Gastroesophageal sphincter (tissue), 4 donors: ENCODE measurements around the gene MYH6. TPM values are rescaled to one million over a fixed set of nuclear protein-coding genes. Genes with fewer than 3 reads are reported as not detected.

Experiments used
- ATAC-seq: fragments of 150-250 bp; one replicate; pipeline ENCODE4 v1.9.1; 2016; ENCODE audit warnings: mild to moderate bottlenecking, moderate library complexity
- H3K27ac ChIP-seq, 4 donors: fragments of 200-600 bp; sonication (generic) in 3 of 4; 1 replicate in 3 of 4; 2 replicates in 1 of 4; pipeline ENCODE4 v1.5.1; 2016 to 2019
- H3K27me3 ChIP-seq: fragments of 200-600 bp; sonication (generic); one replicate; pipeline ENCODE4 v1.5.1; 2019
- H3K36me3 ChIP-seq, 2 donors: fragments of 200-600 bp; sonication (generic); one replicate each; pipeline ENCODE4 v1.5.1; 2019; ENCODE audit warnings: control low read depth in 1 of 2
- H3K4me1 ChIP-seq, 3 donors: fragments of 200-600 bp; sonication (generic); 1 replicate in 2 of 3; 2 replicates in 1 of 3; pipeline ENCODE4 v1.5.1; 2016 to 2019; ENCODE audit warnings: control low read depth in 2 of 3
- H3K4me3 ChIP-seq, 2 donors: fragments of 200-600 bp; sonication (generic); one replicate each; pipeline ENCODE4 v1.5.1; 2019; ENCODE audit warnings: mild to moderate bottlenecking in 1 of 2, moderate library complexity in 1 of 2
- H3K9me3 ChIP-seq, 3 donors: fragments of 200-600 bp; sonication (generic); one replicate each; pipeline ENCODE4 v1.5.1; 2017 to 2019; ENCODE audit warnings: control low read depth in 2 of 3
- EP300 ChIP-seq: sonication (generic); formaldehyde crosslinking; IDR thresholded peaks from one replicate; pipeline ENCODE4 v1.6.1; 2017; ENCODE audit warnings: antibody characterized with exemption, mild to moderate bottlenecking
- POLR2A ChIP-seq, 2 donors: fragments of 450-650 bp; IDR thresholded peaks; one replicate each; pipeline ENCODE4 v1.6.1; 2017; ENCODE audit warnings: antibody characterized with exemption in 2 of 2, mild to moderate bottlenecking in 2 of 2, moderate library complexity in 1 of 2
- POLR2AphosphoS5 ChIP-seq: sonication (generic); formaldehyde crosslinking; IDR thresholded peaks from one replicate; pipeline ENCODE4 v1.6.1; 2017; ENCODE audit warnings: antibody characterized with exemption
- WGBS, 2 donors: methylation state at CpG; one replicate each; pipeline ENCODE4 v1.1.5; 2018; ENCODE audit warnings: low coverage in 1 of 2; 5-methylcytosine and 5-hydroxymethylcytosine counted together
- total RNA-seq, 4 donors: library from RNA; depleted of rRNA; stranded (reverse); fragments of >200 nt; gene quantifications; one replicate each; pipeline ENCODE4 v1.1.0, GENCODE V29; 2016
- TF ChIP-seq, protein P1 (sequence below), 4 experiments: fragments of 200-600 bp in 2 of 4; fragments of 450-650 bp in 2 of 4; sonication (generic) in 1 of 4; IDR thresholded peaks; one replicate each; pipeline ENCODE4 v1.5.1; 2017 to 2019; ENCODE audit warnings: antibody characterized with exemption in 4 of 4, mild to moderate bottlenecking in 2 of 4, moderate library complexity in 2 of 4

Gene MYH6
- total RNA-seq, 4 donors from 2014 or later: not detected

DNA sequence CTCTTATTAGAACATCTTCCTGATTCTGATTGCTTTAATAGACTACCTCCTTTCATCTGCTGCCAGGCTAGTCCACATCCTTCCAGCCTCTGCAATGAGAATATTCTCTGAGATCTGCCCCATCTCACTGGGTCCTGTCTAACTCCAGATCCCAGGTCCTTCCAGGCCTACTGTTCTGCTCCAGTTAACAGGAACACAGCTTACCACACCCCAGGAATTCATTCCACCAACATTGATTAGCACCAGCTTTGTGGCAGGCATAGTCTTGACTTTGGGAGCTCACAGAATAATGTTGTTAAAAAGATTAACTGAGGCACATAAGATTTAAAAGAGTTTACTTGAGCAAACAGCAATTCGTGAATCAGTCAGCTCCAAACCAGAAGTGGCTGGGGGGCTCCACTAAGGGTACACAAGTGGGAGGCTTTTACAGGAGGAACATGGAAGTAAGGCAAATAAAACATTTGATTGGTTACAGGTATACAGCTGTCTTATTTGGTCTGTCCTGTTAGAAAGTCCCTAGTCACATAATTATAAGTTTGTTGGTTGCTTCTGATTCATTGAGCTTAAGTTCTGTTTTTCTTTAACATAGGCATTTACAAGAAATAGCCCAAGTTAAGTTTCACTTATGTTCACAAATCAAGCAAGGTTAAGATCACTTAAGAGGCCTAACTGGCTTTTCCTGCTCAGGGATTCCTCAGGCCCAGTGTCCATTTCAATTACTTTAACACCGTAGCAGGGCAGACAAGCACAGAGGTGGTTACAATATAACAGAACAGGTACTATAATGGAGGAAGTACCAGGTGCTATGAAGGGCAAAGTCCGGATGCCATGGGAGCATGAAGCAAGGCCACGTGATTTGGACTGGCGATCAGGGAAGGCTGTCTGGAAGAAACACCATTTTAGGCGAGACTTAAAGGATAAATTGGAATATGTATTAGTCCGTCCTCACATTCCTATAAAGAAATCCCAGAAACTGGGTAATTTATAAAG lies 39.6 kb upstream of the MYH6 start:
- H3K4me1 ChIP-seq: no peaks in the 10 kb centered on the region
- no peak for ATAC-seq
- no peaks in the 10 kb centered on the region for H3K9me3 ChIP-seq
- no peak overlapping the region for H3K27ac ChIP-seq
- 79 to 90% methylated on average over 3 to 7 of the region's 7 CpGs for WGBS, 2 donors
- no peak overlapping the region for H3K4me3 ChIP-seq
- TF ChIP-seq EP300 (no peak), POLR2A (IDR thresholded peaks at IDR 0.05) (no peak), POLR2AphosphoS5 (no peak)
- TF ChIP-seq, protein P1, sequence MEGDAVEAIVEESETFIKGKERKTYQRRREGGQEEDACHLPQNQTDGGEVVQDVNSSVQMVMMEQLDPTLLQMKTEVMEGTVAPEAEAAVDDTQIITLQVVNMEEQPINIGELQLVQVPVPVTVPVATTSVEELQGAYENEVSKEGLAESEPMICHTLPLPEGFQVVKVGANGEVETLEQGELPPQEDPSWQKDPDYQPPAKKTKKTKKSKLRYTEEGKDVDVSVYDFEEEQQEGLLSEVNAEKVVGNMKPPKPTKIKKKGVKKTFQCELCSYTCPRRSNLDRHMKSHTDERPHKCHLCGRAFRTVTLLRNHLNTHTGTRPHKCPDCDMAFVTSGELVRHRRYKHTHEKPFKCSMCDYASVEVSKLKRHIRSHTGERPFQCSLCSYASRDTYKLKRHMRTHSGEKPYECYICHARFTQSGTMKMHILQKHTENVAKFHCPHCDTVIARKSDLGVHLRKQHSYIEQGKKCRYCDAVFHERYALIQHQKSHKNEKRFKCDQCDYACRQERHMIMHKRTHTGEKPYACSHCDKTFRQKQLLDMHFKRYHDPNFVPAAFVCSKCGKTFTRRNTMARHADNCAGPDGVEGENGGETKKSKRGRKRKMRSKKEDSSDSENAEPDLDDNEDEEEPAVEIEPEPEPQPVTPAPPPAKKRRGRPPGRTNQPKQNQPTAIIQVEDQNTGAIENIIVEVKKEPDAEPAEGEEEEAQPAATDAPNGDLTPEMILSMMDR (IDR thresholded peaks at IDR 0.05): no peak
- H3K36me3 ChIP-seq: no peaks in the 10 kb centered on the region
- peaks cover 18% of the 10 kb centered on the region for H3K27me3 ChIP-seq

DNA sequence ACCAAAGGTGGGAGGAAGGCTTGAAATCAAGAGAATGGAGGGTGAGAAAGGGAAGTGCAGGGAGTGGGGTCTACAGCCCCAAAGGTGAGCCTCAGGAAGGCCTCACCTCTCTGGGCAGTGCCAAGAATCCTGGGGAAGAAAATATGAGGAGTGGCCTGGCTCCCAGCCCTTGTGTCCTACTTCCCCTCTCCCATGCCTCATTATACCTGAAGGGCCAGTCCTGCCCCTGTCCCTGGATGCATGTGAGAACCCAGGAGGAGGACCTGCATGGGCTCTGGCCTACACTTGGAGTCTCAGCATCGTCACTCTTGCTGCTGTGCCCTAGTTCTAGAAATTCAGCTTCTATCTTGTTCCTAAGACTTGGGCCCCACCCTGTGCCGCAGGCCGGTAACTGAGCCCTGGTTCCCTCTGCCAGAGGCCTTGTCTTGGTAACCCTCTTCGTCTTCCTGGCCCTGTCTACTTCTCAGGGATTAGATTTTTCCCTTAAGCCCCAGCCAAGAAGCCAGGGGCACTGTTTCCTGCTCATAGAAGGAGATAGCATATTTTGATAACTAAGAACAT lies 38.3 kb upstream of the MYH6 start:
- H3K4me3 ChIP-seq: no peak overlapping the region
- no peak for ATAC-seq
- H3K27me3 ChIP-seq: peaks cover 13% of the 10 kb centered on the region
- H3K36me3 ChIP-seq: no peaks in the 10 kb centered on the region
- TF ChIP-seq POLR2A (IDR thresholded peaks at IDR 0.05): no peak
- no peak for TF ChIP-seq EP300
- TF ChIP-seq, protein P1 (IDR thresholded peaks at IDR 0.05): no peak
- TF ChIP-seq POLR2AphosphoS5: no peak
- H3K9me3 ChIP-seq: no peaks in the 10 kb centered on the region
- no peak overlapping the region for H3K27ac ChIP-seq
- H3K4me1 ChIP-seq: no peaks in the 10 kb centered on the region
- 44 to 87% methylated on average over 4 of the region's 4 CpGs for WGBS, 2 donors

DNA sequence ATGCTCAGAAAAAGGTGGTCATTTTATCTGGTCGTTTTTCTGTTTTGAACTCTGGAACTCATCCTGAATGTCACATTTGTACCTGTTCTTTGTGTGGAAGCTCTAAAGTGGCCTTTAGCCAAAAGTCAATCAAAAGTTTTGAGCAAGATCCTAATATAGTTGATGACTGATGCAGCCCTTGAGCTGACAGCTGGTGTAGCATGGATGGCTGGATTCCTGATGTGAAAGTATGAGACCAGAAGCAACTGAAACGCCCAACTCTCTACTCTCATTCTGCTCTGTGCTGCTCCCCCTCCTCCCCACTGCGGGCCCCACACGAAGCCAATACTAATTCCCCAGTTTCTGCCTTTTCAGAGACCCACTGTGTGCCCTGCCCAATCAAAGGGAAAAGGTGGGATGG lies 37.7 kb upstream of the MYH6 start:
- WGBS, 2 donors: 56 to 89% methylated on average over 2 to 4 of the region's 4 CpGs
- no peak for ATAC-seq
- no peaks in the 10 kb centered on the region for H3K4me1 ChIP-seq

DNA sequence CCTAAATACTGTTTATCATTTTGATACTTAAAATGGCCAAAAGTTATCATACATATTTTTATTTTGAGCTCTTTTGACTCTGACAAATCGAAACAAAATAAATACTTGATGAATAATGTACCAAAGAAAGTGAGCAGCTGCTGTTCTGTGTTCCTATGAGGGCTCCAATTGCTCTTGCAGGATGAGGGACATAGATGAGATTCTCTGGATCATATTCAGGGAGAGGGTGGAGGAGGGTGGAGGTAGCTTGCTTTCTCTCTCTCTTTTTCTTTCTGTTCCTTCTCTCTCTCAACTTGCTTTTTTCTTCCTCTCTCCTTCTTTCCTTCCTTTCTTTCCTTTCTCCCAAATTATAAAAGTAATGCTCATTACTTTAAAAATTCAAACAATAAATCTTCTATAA lies 36.2 kb upstream of the MYH6 start:
- Histone ChIP-seq H3K9me3 (no peaks in the 10 kb centered on the region), H3K4me3 (no peak overlapping the region), H3K27ac (no peak overlapping the region), H3K36me3 (no peaks in the 10 kb centered on the region), H3K4me1 (no peaks in the 10 kb centered on the region), H3K27me3 (no peaks in the 10 kb centered on the region)
- WGBS, 2 donors: 45 to 67% methylated on average over 1 of the region's 1 CpG
- no peak for TF ChIP-seq POLR2A (IDR thresholded peaks at IDR 0.05)
- TF ChIP-seq EP300: no peak
- no peak for TF ChIP-seq POLR2AphosphoS5
- TF ChIP-seq, protein P1 (IDR thresholded peaks at IDR 0.05): no peak
- ATAC-seq: no peak

More for the DNA sequence above, 37.7 kb upstream of the MYH6 start:
- Histone ChIP-seq H3K36me3 (no peaks in the 10 kb centered on the region), H3K9me3 (no peaks in the 10 kb centered on the region), H3K27ac (no peak overlapping the region), H3K4me3 (no peak overlapping the region), H3K27me3 (peaks cover 9% of the 10 kb centered on the region)
- TF ChIP-seq, protein P1 (IDR thresholded peaks at IDR 0.05): no peak
- TF ChIP-seq POLR2AphosphoS5: no peak
